Common myeloid progenitor, CD34-positive (primary cell): Measurements from ENCODE around the gene TSPAN3.
A peak's percentile ranks its signal among the peaks of the same experiment; 100 is the strongest.

Source experiments
- CTCF ChIA-PET: fragments of 350-600 bp; sonication (Branson Sonifier 250); formaldehyde crosslinking; loops from one replicate; lab custom pipeline; 2021; ENCODE audit warnings: antibody characterized with exemption; lab: Charles Lee
- POLR2A ChIA-PET: fragments of 350-600 bp; sonication (Branson Sonifier 250); formaldehyde crosslinking; loops from one replicate; lab custom pipeline; 2021; ENCODE audit warnings: antibody characterized with exemption; lab: Charles Lee
- DNase-seq, 3 donors: peaks; one replicate each; pipeline versions ENCODE4 v3.0.0 to v3.0.0-alpha.2; 2013
- H3K27ac ChIP-seq, 2 experiments: 1 replicate in 1 of 2; 2 replicates in 1 of 2; pipeline ENCODE4 v1.7.0; 2013; ENCODE audit warnings: inconsistent platforms in 2 of 2, low read length in 2 of 2, mild to moderate bottlenecking in 2 of 2, low read depth in 1 of 2, moderate library complexity in 1 of 2; ENCODE audit not compliant: severe bottlenecking in 2 of 2, insufficient read depth in 1 of 2, poor library complexity in 1 of 2
- H3K27me3 ChIP-seq, 5 experiments: replicated peaks in 2 of 5; 1 replicate in 3 of 5; 2 replicates in 2 of 5; pipeline versions ENCODE4 v1.6.1 to v1.7.0; 2013; ENCODE audit warnings: low read length in 4 of 5, mild to moderate bottlenecking in 2 of 5, moderate library complexity in 2 of 5, inconsistent platforms in 1 of 5; ENCODE audit not compliant: insufficient read depth in 5 of 5, control insufficient read depth in 4 of 5
- H3K36me3 ChIP-seq, 4 experiments: 1 replicate in 2 of 4; 2 replicates in 2 of 4; pipeline versions ENCODE4 v1.6.1 to v1.7.0; 2013; ENCODE audit warnings: low read length in 3 of 4, control low read depth in 1 of 4, mild to moderate bottlenecking in 1 of 4; ENCODE audit not compliant: control insufficient read depth in 4 of 4, insufficient read depth in 4 of 4
- H3K4me1 ChIP-seq, 4 experiments: 1 replicate in 3 of 4; 2 replicates in 1 of 4; pipeline versions ENCODE4 v1.6.1 to v1.7.1; 2013; ENCODE audit warnings: low read length in 3 of 4, mild to moderate bottlenecking in 3 of 4, control low read depth in 1 of 4, inconsistent platforms in 1 of 4, moderate library complexity in 1 of 4; ENCODE audit not compliant: control insufficient read depth in 4 of 4, insufficient read depth in 4 of 4; ENCODE audit errors: control extremely low read depth in 1 of 4
- H3K4me3 ChIP-seq, 7 experiments: 1 replicate in 4 of 7; 2 replicates in 3 of 7; pipeline versions ENCODE4 v1.5.1 to v1.7.0; 2013; ENCODE audit warnings: mild to moderate bottlenecking in 7 of 7, low read length in 6 of 7, moderate library complexity in 6 of 7, inconsistent platforms in 2 of 7, low read depth in 2 of 7, control low read depth in 1 of 7; ENCODE audit not compliant: insufficient read depth in 4 of 7, control insufficient read depth in 1 of 7; ENCODE audit errors: extremely low read depth in 1 of 7
- H3K9me3 ChIP-seq, 5 experiments: 1 replicate in 4 of 5; 2 replicates in 1 of 5; pipeline versions ENCODE4 v1.6.1 to v1.7.1; 2013; ENCODE audit warnings: low read length in 4 of 5, mild to moderate bottlenecking in 2 of 5, inconsistent platforms in 1 of 5, low read depth in 1 of 5, moderate library complexity in 1 of 5; ENCODE audit not compliant: control insufficient read depth in 4 of 5, insufficient read depth in 2 of 5; ENCODE audit errors: control extremely low read depth in 1 of 5
- WGBS: methylation state at CpG from one replicate; pipeline ENCODE4 v1.1.5; 2013; ENCODE audit not compliant: insufficient coverage; 5-methylcytosine and 5-hydroxymethylcytosine counted together

The TSPAN3 gene

DNA sequence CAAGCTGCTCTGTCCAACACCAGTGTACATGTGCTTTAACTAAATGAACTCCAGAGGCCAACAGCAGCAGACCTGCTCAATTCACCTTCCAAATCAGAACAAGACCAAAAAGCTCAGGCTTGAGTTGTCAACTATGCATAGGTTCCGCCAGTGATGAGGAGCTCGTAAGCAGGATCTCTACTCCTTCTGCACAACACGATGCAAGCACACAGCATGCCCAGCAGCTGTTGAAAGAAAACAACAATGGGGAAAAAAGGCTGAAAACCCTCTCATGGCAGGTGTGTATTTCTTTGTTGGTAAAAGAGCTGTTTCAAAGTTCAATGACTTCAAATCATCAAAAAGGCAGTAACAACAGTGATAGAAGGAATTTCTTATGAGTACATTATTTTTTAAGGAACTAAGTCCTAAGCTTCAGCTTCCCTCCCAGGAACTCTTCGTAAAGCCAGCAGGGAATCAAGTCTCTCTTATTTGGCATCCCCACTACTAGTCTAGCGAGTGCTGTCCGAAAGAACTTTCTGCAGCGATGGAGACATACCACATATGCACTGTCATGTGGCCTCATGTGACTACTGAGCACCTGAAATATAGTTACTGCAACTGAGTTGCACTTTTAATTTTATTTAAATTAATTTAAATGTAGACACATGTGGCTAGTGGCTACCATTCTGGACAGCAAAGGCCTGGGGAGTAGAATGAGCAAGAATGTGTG, 24.1 kb downstream of the TSPAN3 start:
- no peaks in the 10 kb centered on the region for H3K27me3 ChIP-seq
- CTCF ChIA-PET = interaction anchor here (0.6 to 3.1 kb wide), 8 partner anchors 9 to 72 kb away, joined by 3 to 9 read pairs (median 4); no protein-coding TSS in a partner anchor
- no peaks in the 10 kb centered on the region for H3K4me1 ChIP-seq
- 100% methylated on average over 4 of the region's 7 CpGs for WGBS
- DNase-seq = no peak
- POLR2A ChIA-PET = no interaction called here
- peaks cover 19 to 74% (median 41%) of the 10 kb centered on the region in 4 experiments for H3K36me3 ChIP-seq
- H3K9me3 ChIP-seq = no peaks in the 10 kb centered on the region
- no peak overlapping the region for H3K27ac ChIP-seq
- H3K4me3 ChIP-seq = no peak overlapping the region

DNA sequence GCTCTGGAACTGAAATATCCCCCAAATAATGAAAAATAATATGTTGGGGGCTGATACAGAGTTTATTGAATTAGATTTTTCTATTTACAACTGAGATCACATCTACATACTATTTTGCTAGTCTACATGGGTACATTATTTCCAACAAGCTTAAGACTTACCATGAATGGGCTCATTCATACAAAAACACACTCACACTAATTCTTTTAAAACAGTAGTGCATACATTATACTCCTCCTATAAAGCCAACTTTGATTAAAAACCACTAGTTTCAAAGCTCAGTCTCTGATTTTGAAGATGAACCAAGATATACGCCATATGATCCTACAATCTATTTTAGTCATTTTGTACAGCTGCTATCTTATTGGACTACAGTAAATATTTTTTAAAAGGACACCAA, 24.9 kb downstream of the TSPAN3 start:
- Histone ChIP-seq H3K27ac (no peak overlapping the region), H3K4me3 (no peak overlapping the region), H3K27me3 (no peaks in the 10 kb centered on the region), H3K36me3 (peaks cover 20 to 73% (median 38%) of the 10 kb centered on the region in 4 experiments), H3K9me3 (no peaks in the 10 kb centered on the region), H3K4me1 (no peaks in the 10 kb centered on the region)
- WGBS = no CpG with 5 or more reads among the region's 1 CpG
- ChIA-PET CTCF (interaction anchor here (1.4 to 3.1 kb wide), 5 partner anchors 11 to 72 kb away, joined by 3 to 9 read pairs (median 6); no protein-coding TSS in a partner anchor), POLR2A (no interaction called here)
- no peak for DNase-seq

DNA sequence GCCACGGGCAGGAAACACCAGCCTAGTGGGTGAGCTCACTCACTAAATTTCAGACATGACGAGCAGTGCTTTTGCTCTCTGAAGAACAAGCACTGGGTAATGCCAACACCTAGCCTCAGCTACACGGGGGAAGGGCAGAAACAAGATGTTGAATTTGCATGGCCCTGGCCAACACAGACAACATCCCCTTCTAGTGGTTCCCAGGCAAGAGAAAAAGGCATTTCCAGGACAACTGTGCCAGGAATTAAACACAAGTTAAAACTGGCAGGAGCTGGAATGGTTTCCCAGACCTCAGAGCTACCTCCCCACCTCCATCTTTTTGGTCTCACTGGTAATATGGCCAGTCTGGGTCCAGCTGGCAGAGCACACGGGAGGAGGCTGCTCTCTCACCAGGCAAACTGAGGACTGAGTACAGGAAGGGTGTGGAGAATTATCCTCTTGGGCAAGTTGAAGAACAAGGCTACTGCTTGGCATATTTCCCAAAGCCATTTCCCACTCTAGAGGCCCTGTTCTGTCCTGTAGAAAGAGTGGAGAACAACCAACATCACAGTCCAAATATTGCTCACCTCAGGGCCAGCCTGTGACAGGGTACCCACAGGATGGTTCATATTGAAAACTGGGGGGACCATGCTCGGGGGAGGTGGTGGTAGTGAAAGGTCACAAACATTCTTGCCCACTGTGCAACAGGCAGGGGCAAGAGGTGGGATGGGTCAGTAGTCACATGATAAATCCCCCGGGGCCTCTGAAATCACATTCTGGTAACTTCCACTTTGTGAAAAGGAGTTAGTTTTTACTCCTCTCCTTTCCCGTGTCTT, 26.5 kb downstream of the TSPAN3 start:
- no peaks in the 10 kb centered on the region for H3K9me3 ChIP-seq
- 89% methylated on average over 5 of the region's 7 CpGs for WGBS
- H3K27me3 ChIP-seq = no peaks in the 10 kb centered on the region
- peaks cover 19 to 76% (median 39%) of the 10 kb centered on the region in 4 experiments for H3K36me3 ChIP-seq
- no peak overlapping the region for H3K27ac ChIP-seq
- DNase-seq = no peak
- no peak overlapping the region for H3K4me3 ChIP-seq
- no peaks in the 10 kb centered on the region for H3K4me1 ChIP-seq
- ChIA-PET CTCF (interaction anchor here (0.7 to 3.1 kb wide), 2 partner anchors 9 to 499 kb away, joined by 3 to 9 read pairs; no protein-coding TSS in a partner anchor), POLR2A (no interaction called here)

DNA sequence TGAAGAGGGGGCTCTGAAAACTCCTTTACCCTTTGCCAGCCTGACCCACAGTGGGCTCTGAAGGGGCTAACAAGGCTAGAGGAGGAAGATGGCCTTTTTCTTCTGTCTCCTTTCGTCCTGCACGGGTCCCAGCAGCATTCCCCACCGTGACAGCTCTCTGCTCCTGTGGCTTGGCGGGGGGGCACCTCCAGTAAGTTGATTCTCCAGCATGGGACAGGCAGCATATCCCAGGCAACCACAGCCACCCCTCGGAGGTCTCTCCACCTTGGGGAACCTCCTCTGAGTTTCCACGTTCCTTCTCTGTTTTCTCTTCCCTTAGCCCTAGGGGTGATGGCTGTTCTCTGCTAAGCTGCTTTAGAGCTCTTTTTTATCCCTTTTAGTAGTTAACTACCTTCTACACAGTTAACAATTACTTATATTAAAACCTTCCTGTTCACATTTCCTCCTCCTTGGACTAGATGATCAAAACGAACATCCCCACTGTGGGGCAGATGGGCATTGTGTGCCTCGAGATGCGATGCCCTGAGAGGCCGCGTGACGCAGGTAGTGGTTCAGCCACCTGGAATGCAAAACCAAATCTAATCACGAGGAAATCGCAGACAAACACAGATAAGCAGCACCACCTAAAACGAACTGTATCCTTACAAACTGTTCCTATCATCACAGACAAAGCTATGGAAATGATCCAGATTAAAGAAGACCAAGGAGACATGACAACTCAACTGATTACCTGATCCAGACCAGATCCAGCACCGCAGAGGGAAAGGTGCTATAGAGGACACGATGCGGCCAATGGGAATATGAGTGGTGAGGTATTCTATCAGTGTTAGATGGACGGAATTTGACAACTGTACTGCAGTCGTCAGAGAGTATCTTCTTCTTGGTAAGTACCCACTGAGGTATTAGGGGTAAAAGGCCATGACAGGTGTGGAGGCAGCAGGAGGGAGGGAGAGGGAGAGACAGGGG, 27.7 kb downstream of the TSPAN3 start:
- WGBS = 92% methylated on average over 15 of the region's 20 CpGs
- H3K36me3 ChIP-seq = peaks cover 24 to 82% (median 40%) of the 10 kb centered on the region in 4 experiments
- no peaks in the 10 kb centered on the region for H3K4me1 ChIP-seq
- POLR2A ChIA-PET = no interaction called here
- CTCF ChIA-PET = interaction anchor here (0.6 to 3.1 kb wide), 3 partner anchors 8 to 500 kb away, joined by 3 to 9 read pairs (median 3); no protein-coding TSS in a partner anchor
- no peak overlapping the region for H3K27ac ChIP-seq
- no peaks in the 10 kb centered on the region for H3K27me3 ChIP-seq
- H3K4me3 ChIP-seq = no peak overlapping the region
- peaks cover 0 to 4% (median 0%) of the 10 kb centered on the region in 5 experiments for H3K9me3 ChIP-seq
- DNase-seq = no peak

DNA sequence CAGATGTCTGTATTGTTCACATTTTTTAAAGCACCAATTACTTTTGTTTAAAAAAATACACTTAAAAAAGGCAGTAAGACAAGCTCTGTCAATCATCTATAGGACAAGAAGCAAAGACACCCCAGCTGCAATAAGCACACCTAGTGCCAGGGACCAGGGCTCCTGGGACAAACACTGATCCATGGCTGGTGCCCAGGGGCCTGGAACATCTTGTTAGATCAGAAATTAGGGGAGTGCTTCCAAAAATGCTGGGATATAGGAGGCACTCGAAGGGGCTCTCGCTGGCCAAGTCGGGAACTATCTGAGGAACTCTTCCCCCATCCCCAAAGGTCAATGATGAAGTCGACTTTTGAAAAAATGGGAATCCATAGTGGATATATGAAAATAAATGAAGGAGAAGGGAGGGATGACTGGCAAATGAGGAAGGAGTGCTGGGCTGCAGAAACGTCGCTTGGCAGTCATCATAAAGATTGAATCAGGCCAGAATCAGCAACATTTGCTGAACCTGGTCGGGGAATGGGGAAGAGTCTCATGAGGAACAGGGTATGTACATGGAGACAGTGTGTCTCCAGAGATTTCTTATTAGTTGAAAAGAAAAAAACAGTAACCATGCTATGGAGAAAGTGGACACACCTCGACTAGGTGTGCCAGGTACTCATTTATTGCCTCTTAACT, 28.5 kb downstream of the TSPAN3 start:
- H3K4me3 ChIP-seq = no peak overlapping the region
- H3K27ac ChIP-seq = no peak overlapping the region
- H3K36me3 ChIP-seq = peaks cover 26 to 79% (median 42%) of the 10 kb centered on the region in 4 experiments
- POLR2A ChIA-PET = no interaction called here
- no peaks in the 10 kb centered on the region for H3K27me3 ChIP-seq
- no peak for DNase-seq
- peaks cover 0 to 8% (median 0%) of the 10 kb centered on the region in 5 experiments for H3K9me3 ChIP-seq
- WGBS = 90% methylated on average over 7 of the region's 8 CpGs
- no peaks in the 10 kb centered on the region for H3K4me1 ChIP-seq
- CTCF ChIA-PET = interaction anchor here (1.4 kb wide), 1 partner anchor 18 kb away, joined by 3 read pairs; no protein-coding TSS in a partner anchor

DNA sequence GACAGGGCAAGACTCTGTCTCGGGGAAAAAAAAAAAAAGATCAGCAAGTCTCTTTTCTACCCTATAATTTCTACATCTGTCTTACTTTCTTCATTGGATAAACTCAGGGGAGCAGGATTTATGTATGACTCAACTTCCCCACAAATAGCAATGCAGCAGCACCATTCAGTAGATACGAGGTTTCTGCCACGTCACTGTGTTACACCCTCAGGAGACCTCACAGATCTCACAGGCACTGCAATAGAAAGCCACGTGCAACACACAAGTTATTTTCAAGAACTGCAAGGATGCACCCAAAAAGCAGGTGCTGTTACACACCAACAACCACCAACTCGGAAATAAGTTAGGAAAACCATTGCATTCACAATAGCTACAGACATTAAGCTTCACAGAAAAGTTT, 30.2 kb downstream of the TSPAN3 start:
- ChIA-PET CTCF (interaction anchor here (1.1 to 1.4 kb wide), 2 partner anchors 9 to 12 kb away, joined by 3 to 4 read pairs; no protein-coding TSS in a partner anchor), POLR2A (no interaction called here)
- 87% methylated on average over 5 of the region's 5 CpGs for WGBS
- Histone ChIP-seq H3K27me3 (no peaks in the 10 kb centered on the region), H3K4me1 (no peaks in the 10 kb centered on the region), H3K27ac (no peak overlapping the region), H3K9me3 (peaks cover 0 to 13% (median 0%) of the 10 kb centered on the region in 5 experiments), H3K36me3 (peaks cover 18 to 80% (median 47%) of the 10 kb centered on the region in 4 experiments), H3K4me3 (no peak overlapping the region)
- peak in 1 of 3 donors; percentile 35 for DNase-seq
